SK-N-SH (cell line): ENCODE results near the gene TRIM65. TPM values are rescaled to one million over a fixed set of nuclear protein-coding genes. Genes with fewer than 3 reads are reported as not detected.

Source experiments
- CTCF ChIA-PET: fragments of 300-600, 350-600 bp; formaldehyde crosslinking; extraction: SDS; loops from one replicate; lab custom pipeline; 2021; lab: Yijun Ruan, JAX
- POLR2A ChIA-PET: fragments of 350-600 bp; sonication (Branson Sonifier 250); formaldehyde crosslinking; extraction: SDS; loops from one replicate; lab custom pipeline; 2020; ENCODE audit warnings: antibody characterized with exemption, inconsistent platforms; lab: Yijun Ruan, JAX
- DNase-seq: peaks from one replicate; pipeline ENCODE4 v3.0.0; 2012
- H2AFZ ChIP-seq: fragments of 200-600 bp; sonication (generic); 2 replicates; pipeline ENCODE4 v1.8.1; 2016; ENCODE audit warnings: antibody characterized with exemption, mild to moderate bottlenecking, low read depth
- H3F3A ChIP-seq: fragments of 200-600 bp; sonication (generic); replicated peaks from 2 replicates; pipeline ENCODE3; 2016; ENCODE audit warnings: antibody characterized with exemption, mild to moderate bottlenecking; ENCODE audit not compliant: insufficient read depth
- H3K27ac ChIP-seq, 2 experiments: fragments of 200-500 bp in 1 of 2; fragments of 200-600 bp in 1 of 2; sonication (Bioruptor generic) in 1 of 2; sonication (generic), shearing (Covaris generic) in 1 of 2; 2 replicates each; pipeline versions ENCODE4 v1.5.1 to v1.6.1; 2014 to 2016; ENCODE audit warnings: low read depth in 2 of 2, inconsistent platforms in 1 of 2, low read length in 1 of 2, mild to moderate bottlenecking in 1 of 2, mixed read lengths in 1 of 2
- H3K27me3 ChIP-seq: fragments of 200-600 bp; sonication (generic), shearing (Covaris generic); 2 replicates; pipeline ENCODE4 v1.6.1; 2016; ENCODE audit warnings: mixed run types; ENCODE audit not compliant: insufficient read depth
- H3K36me3 ChIP-seq, 2 experiments: fragments of 200-500 bp in 1 of 2; fragments of 200-600 bp in 1 of 2; sonication (Bioruptor generic) in 1 of 2; sonication (generic) in 1 of 2; replicated peaks in 1 of 2; 2 replicates each; pipeline versions ENCODE3 to v1.5.1; 2014 to 2016; ENCODE audit warnings: low read length in 1 of 2, mild to moderate bottlenecking in 1 of 2; ENCODE audit not compliant: insufficient read depth in 2 of 2, control insufficient read depth in 1 of 2
- H3K4me1 ChIP-seq, 2 experiments: fragments of 200-500 bp in 1 of 2; fragments of 200-600 bp in 1 of 2; sonication (Bioruptor generic) in 1 of 2; sonication (generic), shearing (Covaris generic) in 1 of 2; 2 replicates each; pipeline versions ENCODE4 v1.5.1 to v1.6.1; 2014 to 2016; ENCODE audit warnings: low read depth in 1 of 2, low read length in 1 of 2, mixed run types in 1 of 2; ENCODE audit not compliant: insufficient read depth in 2 of 2, control insufficient read depth in 1 of 2
- H3K4me2 ChIP-seq: fragments of 200-600 bp; sonication (generic), shearing (Covaris generic); 2 replicates; pipeline ENCODE4 v1.6.1; 2017; ENCODE audit warnings: mixed run types
- H3K4me3 ChIP-seq, 2 experiments: fragments of 200-500 bp in 1 of 2; fragments of 200-600 bp in 1 of 2; sonication (Bioruptor generic) in 1 of 2; sonication (generic), shearing (Covaris generic) in 1 of 2; 2 replicates each; pipeline versions ENCODE4 v1.5.1 to v1.8.1; 2014 to 2016; ENCODE audit warnings: low read depth in 2 of 2, inconsistent platforms in 1 of 2, low read length in 1 of 2, mild to moderate bottlenecking in 1 of 2, mixed read lengths in 1 of 2, moderate library complexity in 1 of 2
- H3K79me2 ChIP-seq: fragments of 200-600 bp; sonication (generic); 2 replicates; pipeline ENCODE4 v1.8.1; 2017; ENCODE audit warnings: mild to moderate bottlenecking; ENCODE audit not compliant: insufficient read depth
- H3K9ac ChIP-seq: fragments of 200-600 bp; sonication (generic); 2 replicates; pipeline ENCODE4 v1.6.1; 2017; ENCODE audit warnings: mixed run types
- H3K9me2 ChIP-seq: fragments of 200-600 bp; sonication (generic); 2 replicates; pipeline ENCODE4 v1.6.1; 2017; ENCODE audit warnings: mixed run types
- H3K9me3 ChIP-seq: fragments of 200-600 bp; sonication (generic); 2 replicates; pipeline ENCODE4 v1.6.1; 2017; ENCODE audit warnings: mixed run types, mild to moderate bottlenecking, moderate library complexity
- H4K20me1 ChIP-seq: fragments of 200-600 bp; sonication (generic); 2 replicates; pipeline ENCODE4 v1.6.1; 2017; ENCODE audit warnings: mild to moderate bottlenecking, mixed run types; ENCODE audit not compliant: insufficient read depth
- CHD2 ChIP-seq: fragments of 150-350 bp; IDR thresholded peaks from 2 replicates; pipeline ENCODE4 v1.6.1; 2018; ENCODE audit warnings: low read length; ENCODE audit not compliant: partially characterized antibody
- FOSL2 ChIP-seq: IDR thresholded peaks from 2 replicates; pipeline ENCODE4 v1.4.0; 2012; ENCODE audit warnings: low read depth, mild to moderate bottlenecking, moderate library complexity, borderline replicate concordance
- FOXJ3 ChIP-seq: sonication (generic); formaldehyde crosslinking; IDR thresholded peaks from 2 replicates; pipeline ENCODE4 v1.5.1; 2020; ENCODE audit warnings: mild to moderate bottlenecking, missing genetic modification reagents
- FOXM1 ChIP-seq: IDR thresholded peaks from 2 replicates; pipeline ENCODE4 v1.4.0; 2012; ENCODE audit warnings: low read depth, mild to moderate bottlenecking
- MAX ChIP-seq: IDR thresholded peaks from 2 replicates; pipeline ENCODE4 v1.4.0; 2012; ENCODE audit warnings: low read depth
- MXI1 ChIP-seq: IDR thresholded peaks from 2 replicates; pipeline ENCODE4 v1.6.1; 2012; ENCODE audit warnings: mild to moderate bottlenecking, low read depth, low read length, improper control_type of control experiment
- NRF1 ChIP-seq: IDR thresholded peaks from 2 replicates; pipeline ENCODE4 v1.6.1; 2012; ENCODE audit warnings: low read depth, mild to moderate bottlenecking, low read length
- RAD21 ChIP-seq: IDR thresholded peaks from 2 replicates; pipeline ENCODE4 v1.6.1; 2012; ENCODE audit warnings: mild to moderate bottlenecking, low read length
- RCOR1 ChIP-seq: fragments of 150-350 bp; IDR thresholded peaks from 2 replicates; pipeline ENCODE4 v1.6.1; 2017; ENCODE audit warnings: antibody characterized with exemption, low read length
- RFX5 ChIP-seq: IDR thresholded peaks from 2 replicates; pipeline ENCODE4 v1.6.1; 2012; ENCODE audit warnings: mild to moderate bottlenecking, improper control_type of control experiment, low read length
- RXRA ChIP-seq: IDR thresholded peaks from 2 replicates; pipeline ENCODE4 v1.4.0; 2012; ENCODE audit warnings: low read depth, mild to moderate bottlenecking, borderline replicate concordance
- TCF12 ChIP-seq: IDR thresholded peaks from 2 replicates; pipeline ENCODE4 v1.4.0; 2012
- TEAD4 ChIP-seq: IDR thresholded peaks from 2 replicates; pipeline ENCODE4 v1.4.0; 2012; ENCODE audit warnings: mild to moderate bottlenecking, borderline replicate concordance; ENCODE audit not compliant: insufficient read depth
- YY1 ChIP-seq: IDR thresholded peaks from 2 replicates; pipeline ENCODE4 v1.4.0; 2012; ENCODE audit warnings: low read depth, mild to moderate bottlenecking
- whole genome bisulfite sequencing: methylation state at CpG from one replicate; pipeline ENCODE4 v1.1.6; 2017; ENCODE audit warnings: low lambda C conversion rate; 5-methylcytosine and 5-hydroxymethylcytosine counted together
- polyA plus RNA-seq, 3 experiments: library from polyadenylated mRNA; depleted of rRNA; stranded (reverse); fragments of >200 nt; gene quantifications; 2 replicates each; pipeline ENCODE4 v1.2.3, GENCODE V29; 2012
- TF ChIP-seq, protein P1 (sequence below): IDR thresholded peaks from 2 replicates; pipeline ENCODE4 v1.4.0; 2012; ENCODE audit warnings: low read depth, borderline replicate concordance
- TF ChIP-seq, protein P2 (sequence below): fragments of 150-350 bp; IDR thresholded peaks from 2 replicates; pipeline ENCODE4 v1.6.1; 2016; ENCODE audit warnings: mild to moderate bottlenecking, low read depth, low read length

TRIM65 gene
- polyA plus RNA-seq, 1 of the 3 experiments (the other 2 are of a cell fraction) = 13.1 TPM

DNA sequence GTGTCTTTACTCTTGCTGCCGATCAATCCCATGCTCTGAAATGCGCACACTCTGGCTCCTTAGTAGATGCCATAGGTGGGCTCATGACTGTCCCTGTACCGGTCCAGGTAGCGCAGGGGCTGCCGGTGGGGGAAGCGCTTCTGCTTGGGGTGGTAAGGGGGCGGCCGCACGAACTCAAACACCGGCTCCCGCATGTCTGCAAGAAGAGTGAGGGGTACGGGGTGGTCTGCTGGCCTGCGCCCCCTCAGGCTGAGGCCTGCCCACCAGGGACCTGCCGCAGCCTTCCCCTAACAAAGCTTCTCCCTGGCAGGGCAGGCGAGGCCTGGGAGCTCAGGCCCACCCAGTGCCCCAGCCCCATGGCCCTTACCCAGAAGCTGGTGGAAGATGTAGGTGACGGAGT, 2.0 kb upstream of the TRIM65 start:
- H3K27ac ChIP-seq = no peak overlapping the region
- no peak overlapping the region for H3K9ac ChIP-seq
- ChIA-PET CTCF (interaction anchor here (1.3 to 16.0 kb wide), 5 partner anchors 16 to 116 kb away, joined by 3 to 214 read pairs (median 5); partner anchors contain the start of gene TRIM47), POLR2A (interaction anchor here (0.7 kb wide), 1 partner anchor 67 kb away, joined by 5 read pairs; no protein-coding TSS in a partner anchor)
- H3K9me3 ChIP-seq = no peaks in the 10 kb centered on the region
- 96% methylated on average over 16 of the region's 16 CpGs for WGBS
- no peak overlapping the region for H2AFZ ChIP-seq
- H4K20me1 ChIP-seq = no peaks in the 10 kb centered on the region
- peaks cover 10 to 13% of the 10 kb centered on the region in 2 experiments; a peak in 3 of 4 replicates for H3K4me1 ChIP-seq
- TF ChIP-seq, protein P1, sequence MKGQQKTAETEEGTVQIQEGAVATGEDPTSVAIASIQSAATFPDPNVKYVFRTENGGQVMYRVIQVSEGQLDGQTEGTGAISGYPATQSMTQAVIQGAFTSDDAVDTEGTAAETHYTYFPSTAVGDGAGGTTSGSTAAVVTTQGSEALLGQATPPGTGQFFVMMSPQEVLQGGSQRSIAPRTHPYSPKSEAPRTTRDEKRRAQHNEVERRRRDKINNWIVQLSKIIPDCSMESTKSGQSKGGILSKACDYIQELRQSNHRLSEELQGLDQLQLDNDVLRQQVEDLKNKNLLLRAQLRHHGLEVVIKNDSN = no peak
- no peak for TF ChIP-seq YY1
- no peaks in the 10 kb centered on the region for H3K9me2 ChIP-seq
- H3K4me2 ChIP-seq = no peak overlapping the region
- no peaks in the 10 kb centered on the region for H3K27me3 ChIP-seq
- no peak for DNase-seq
- peaks cover 44% of the 10 kb centered on the region for H3K79me2 ChIP-seq
- peaks cover 22% of the 10 kb centered on the region for H3F3A ChIP-seq
- H3K4me3 ChIP-seq = no peak overlapping the region
- peaks cover 26 to 42% of the 10 kb centered on the region in 2 experiments for H3K36me3 ChIP-seq

DNA sequence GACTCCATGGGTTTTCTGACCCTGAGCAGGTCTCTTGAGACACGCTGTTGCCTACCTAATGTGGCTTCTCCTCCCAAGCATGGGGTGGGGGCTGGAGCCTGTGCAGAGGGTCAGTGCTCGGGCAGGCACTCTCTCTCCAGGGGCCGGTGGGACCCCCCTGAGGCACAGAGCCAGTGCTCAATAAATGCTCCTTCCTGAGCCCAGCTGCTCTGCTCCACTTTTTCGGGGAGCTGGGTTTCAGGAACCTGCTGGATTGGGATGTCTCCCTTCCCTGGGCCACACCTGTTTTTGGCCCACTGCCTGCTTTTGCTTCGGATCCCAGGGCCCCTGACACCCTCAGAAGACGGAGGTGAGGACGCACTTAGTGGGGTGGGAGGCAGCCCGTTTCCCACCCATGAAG, 1.3 kb upstream of the TRIM65 start:
- Histone ChIP-seq H3K9ac (no peak overlapping the region), H3K27me3 (no peaks in the 10 kb centered on the region), H3K9me3 (no peaks in the 10 kb centered on the region), H2AFZ (no peak overlapping the region), H3F3A (peaks cover 14% of the 10 kb centered on the region), H4K20me1 (no peaks in the 10 kb centered on the region), H3K79me2 (peaks cover 41% of the 10 kb centered on the region), H3K4me1 (peaks cover 9 to 13% of the 10 kb centered on the region in 2 experiments; a peak in 3 of 4 replicates), H3K36me3 (peaks cover 23 to 42% of the 10 kb centered on the region in 2 experiments), H3K27ac (no peak overlapping the region), H3K4me3 (no peak overlapping the region), H3K9me2 (no peaks in the 10 kb centered on the region), H3K4me2 (no peak overlapping the region)
- CTCF ChIA-PET = interaction anchor here (0.7 to 16.0 kb wide), 11 partner anchors 17 to 381 kb away, joined by 3 to 214 read pairs (median 14); partner anchors contain the start of genes GALK1, TRIM47 and WBP2
- DNase-seq = no peak
- 93% methylated on average over 5 of the region's 8 CpGs for WGBS
- TF ChIP-seq RAD21 (no peak), RFX5 (no peak), CHD2 (no peak), FOXM1 (no peak), FOSL2 (no peak), TEAD4 (no peak), MAX (no peak), RXRA (no peak), NRF1 (no peak), MXI1 (no peak), FOXJ3 (CRISPR knock-in tag) (no peak), RCOR1 (no peak), TCF12 (no peak)
- TF ChIP-seq, protein P2, sequence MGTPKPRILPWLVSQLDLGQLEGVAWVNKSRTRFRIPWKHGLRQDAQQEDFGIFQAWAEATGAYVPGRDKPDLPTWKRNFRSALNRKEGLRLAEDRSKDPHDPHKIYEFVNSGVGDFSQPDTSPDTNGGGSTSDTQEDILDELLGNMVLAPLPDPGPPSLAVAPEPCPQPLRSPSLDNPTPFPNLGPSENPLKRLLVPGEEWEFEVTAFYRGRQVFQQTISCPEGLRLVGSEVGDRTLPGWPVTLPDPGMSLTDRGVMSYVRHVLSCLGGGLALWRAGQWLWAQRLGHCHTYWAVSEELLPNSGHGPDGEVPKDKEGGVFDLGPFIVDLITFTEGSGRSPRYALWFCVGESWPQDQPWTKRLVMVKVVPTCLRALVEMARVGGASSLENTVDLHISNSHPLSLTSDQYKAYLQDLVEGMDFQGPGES = no peak
- POLR2A ChIA-PET = interaction anchor here (0.7 kb wide), 1 partner anchor 68 kb away, joined by 5 read pairs; no protein-coding TSS in a partner anchor
